ENCODE measurements around the gene TSNAX.

Gene TSNAX

DNA sequence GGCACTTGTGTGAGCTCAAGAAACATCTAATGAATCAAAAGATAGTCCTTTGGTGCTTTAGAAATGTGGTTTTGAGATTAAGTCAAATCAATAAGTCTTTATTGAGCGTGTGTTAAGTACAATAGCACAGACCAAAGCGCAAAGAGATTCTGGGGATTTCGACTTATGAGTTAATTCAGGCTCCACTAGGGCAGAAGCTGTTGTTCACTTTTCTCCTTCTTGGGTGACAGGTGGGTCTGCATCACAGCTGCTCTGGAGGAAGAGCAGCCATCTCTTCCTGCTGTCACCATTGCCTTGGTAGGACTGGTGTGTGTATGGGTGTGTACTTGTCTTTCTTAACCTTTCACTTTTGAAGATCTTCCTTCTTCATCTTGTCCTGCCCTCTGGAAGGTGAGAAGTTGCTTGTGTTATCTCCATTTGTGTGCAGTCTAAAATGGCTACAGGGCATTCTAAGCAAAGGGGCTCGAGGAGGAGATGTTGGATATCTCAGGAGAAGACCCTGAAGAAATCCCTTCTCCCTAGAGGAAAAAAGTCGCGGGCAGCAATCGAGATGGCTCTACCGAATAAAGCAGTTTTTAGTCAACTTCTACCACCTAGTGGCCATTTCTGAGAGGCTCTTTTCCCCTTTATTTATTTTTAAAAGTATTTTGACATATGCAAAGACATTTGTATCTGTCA lies 75.3 kb downstream of the TSNAX start:
- peak; percentile 82 for DNase-seq

GRCh38 chr1:231604276-231604621 lies 75.8 kb downstream of the TSNAX start:
- DNase-seq = no peak

DNA sequence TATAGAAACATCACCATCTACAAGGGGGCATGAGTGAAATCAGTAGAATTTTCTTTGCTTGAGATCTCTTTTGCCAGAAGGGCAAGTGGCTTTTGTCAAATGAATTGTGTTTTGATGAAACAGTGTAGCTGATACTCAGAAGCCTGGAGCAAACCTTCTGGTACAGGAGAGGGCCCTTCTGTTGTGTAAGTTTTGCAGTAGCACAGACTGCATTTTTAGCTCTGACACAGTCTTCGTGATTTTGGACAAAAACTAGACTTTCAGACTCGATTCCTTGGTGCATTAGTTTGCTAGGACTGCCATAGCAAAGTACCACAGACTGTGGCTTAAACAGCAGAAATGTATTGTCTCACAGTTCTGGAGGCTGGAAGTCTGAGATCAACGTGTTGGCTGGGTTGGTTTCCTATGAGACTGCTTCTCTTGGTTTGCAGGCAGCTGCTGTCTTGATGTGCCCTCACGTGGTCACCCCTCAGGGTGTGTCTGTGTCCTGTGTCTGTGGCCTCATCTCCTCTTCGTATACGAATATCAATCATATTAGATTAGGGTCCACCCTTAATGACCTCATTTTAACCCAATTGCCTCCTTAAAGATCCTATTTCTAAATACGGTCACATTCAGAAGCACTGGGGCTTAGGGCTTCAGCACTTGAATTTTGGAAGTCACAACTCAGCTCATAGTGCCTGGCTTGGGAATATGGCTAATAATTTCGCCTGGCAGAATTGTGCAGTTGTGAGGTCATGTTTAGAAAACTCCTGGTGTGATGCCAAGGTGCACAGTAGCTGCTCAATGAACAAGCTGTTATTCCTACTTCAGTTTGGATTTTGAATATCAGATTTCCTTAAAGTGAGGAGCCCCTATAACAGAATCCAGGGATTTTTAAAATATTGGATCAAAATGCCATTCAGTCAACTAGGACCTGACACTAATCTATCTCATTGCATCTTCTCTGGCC lies 77.0 kb downstream of the TSNAX start:
- DNase-seq = no peak

- no peak for DNase-seq
Measured at GRCh38 chr1:231606712-231607111, 78.2 kb downstream of the TSNAX start.

DNA sequence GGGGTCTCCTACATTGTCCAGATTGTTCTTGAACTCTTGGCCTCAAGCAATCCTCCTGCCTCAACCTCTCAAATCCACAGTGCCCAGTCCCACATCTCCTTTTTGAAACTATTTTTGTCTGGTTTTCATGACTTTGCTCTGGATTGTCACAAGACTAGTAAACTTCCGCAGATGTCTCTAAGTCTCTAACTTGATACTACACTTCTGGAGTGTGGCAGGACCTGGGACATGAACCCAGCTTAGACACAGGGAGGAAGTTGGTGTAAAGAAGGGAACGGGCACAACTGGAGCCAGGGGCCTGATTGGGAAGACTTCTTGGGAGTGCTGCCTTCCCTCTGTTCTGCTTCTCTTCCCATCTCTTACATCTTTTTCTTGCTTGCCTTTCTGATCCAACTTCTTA lies 81.9 kb downstream of the TSNAX start:
- no peak for DNase-seq

DNA sequence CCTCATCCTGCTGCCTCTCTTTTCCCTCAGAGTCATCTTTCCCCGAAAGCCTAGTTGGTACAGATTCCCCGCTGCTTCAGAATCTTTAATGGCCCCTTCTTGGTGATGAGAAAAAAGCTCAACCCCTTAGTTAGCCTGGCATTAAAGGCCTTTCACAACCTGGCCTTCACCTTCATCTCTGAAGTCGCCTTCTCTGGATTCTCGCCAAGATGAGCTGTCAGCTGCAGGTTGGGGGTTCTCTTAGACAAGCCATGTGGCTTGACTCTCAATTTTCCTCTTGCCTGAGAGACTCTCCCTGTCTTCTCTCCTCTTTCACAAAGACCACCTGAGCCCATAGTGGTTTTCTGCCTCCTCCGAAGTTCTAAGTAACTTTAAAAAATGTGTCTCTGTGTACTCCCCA lies 82.6 kb downstream of the TSNAX start:
- no peak for DNase-seq

DNA sequence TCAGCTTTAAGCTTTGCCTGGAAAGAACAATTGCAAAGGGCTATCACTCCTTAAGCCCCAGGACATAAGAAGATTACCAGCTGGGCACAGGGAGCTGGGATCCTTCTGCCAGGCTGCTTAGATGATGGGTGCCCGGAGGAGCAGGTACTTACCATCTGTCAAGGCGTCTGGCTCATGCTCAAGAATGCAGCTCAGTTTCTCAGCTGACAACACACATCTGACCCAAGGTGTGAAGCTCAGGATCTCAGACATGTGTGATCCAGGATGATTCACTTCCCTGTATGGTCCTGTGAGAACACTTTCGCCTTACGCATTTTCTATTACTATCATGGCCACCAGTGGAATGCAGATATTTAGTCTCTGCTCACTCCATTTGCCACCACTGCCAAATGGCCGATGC lies 83.4 kb downstream of the TSNAX start:
- DNase-seq = no peak

- DNase-seq = peak; percentile 89
Measured at GRCh38 chr1:231612393-231613089, 84.1 kb downstream of the TSNAX start.

- peak; percentile 32 for DNase-seq
Measured at GRCh38 chr1:231613419-231614349, 85.2 kb downstream of the TSNAX start.

All from hematopoietic multipotent progenitor cell treated with erythropoietin and hydrocortisone succinate and interleukin-3 and kit ligand, for 4 days (in vitro differentiated cells).